ENCODE results near the gene TMSB4Y. TPM values are rescaled to one million over a fixed set of nuclear protein-coding genes. Genes with fewer than 3 reads are reported as not detected.

The TMSB4Y gene
- total and polyA plus RNA-seq, 2 donors (not counting 3 experiments of a cell fraction or from before 2014, with no cell fraction given), result 0.50 to 1.6 TPM

GRCh38 chrY:13718996-13719395 lies 15.3 kb downstream of the TMSB4Y start:
- Histone ChIP-seq H2AFZ (ENCODE audit: low read depth, low read length) (no peak overlapping the region), H3K9me3 (replicated peaks; ENCODE audit: control insufficient read depth, insufficient read depth, low read length) (no peaks in the 10 kb centered on the region), H4K20me1 (replicated peaks; ENCODE audit: control insufficient read depth, extremely low read depth, insufficient read depth, low read length) (no peaks in the 10 kb centered on the region), H3K9ac (replicated peaks; ENCODE audit: extremely low read depth, insufficient read depth, low read length) (no peak overlapping the region), H3K4me2 (ENCODE audit: insufficient read depth, low read length) (no peak overlapping the region), H3K36me3 (ENCODE audit: control insufficient read depth in 2 of 2, extremely low read depth in 1 of 2, insufficient read depth in 2 of 2, low read length in 2 of 2) (no peaks in the 10 kb centered on the region), H3K4me1 (ENCODE audit: control insufficient read depth, extremely low read depth, insufficient read depth, low read length) (no peaks in the 10 kb centered on the region), H3K79me2 (ENCODE audit: control insufficient read depth, insufficient read depth, low read length) (no peaks in the 10 kb centered on the region), H3K4me3 (replicated peaks in 1 of 3; ENCODE audit: insufficient read depth in 1 of 3, low read depth in 1 of 3, low read length in 3 of 3) (no peak overlapping the region), H3K27ac (ENCODE audit: insufficient read depth, low read depth, low read length) (no peak overlapping the region), H3K9me1 (replicated peaks; ENCODE audit: control insufficient read depth, extremely low read depth, insufficient read depth, low read length) (no peaks in the 10 kb centered on the region), H3K27me3 (ENCODE audit: control insufficient read depth in 2 of 2, insufficient read depth in 2 of 2, low read length in 2 of 2) (no peaks in the 10 kb centered on the region)
- ChIA-PET CTCF (no interaction called here), POLR2A (no interaction called here)
- DNase-seq (ENCODE audit: low read depth, low spot score), result no peak
- intact Hi-C loops (cut with micrococcal nuclease), result no loop called here
- no peak for FAIRE-seq
- no TSS peak for BruUV-seq (replicated peaks)
- dilution Hi-C loops (cut with MboI; ENCODE audit: extremely low pct_ligation_motif_present, low sequenced_read_pairs), result no loop called here
- no peak for TF ChIP-seq POLR2AphosphoS5 (IDR thresholded peaks at IDR 0.05; ENCODE audit: insufficient read depth, low read depth, low read length)
- TF ChIP-seq EZH2 (IDR thresholded peaks at IDR 0.05; ENCODE audit: borderline replicate concordance, low read depth, low read length, severe bottlenecking), result no peak
- no peak for TF ChIP-seq POLR2A (IDR thresholded peaks at IDR 0.05; ENCODE audit: low read depth, low read length)
- no peak for TF ChIP-seq JUN (IDR thresholded peaks at IDR 0.05; ENCODE audit: borderline replicate concordance, insufficient read depth, insufficient read length, low read depth)
- no peak for TF ChIP-seq MAX (IDR thresholded peaks at IDR 0.05; ENCODE audit: insufficient read depth, insufficient read length)
- no peak for TF ChIP-seq CTCF (IDR thresholded peaks at IDR 0.05; ENCODE audit: extremely low read depth in 1 of 2, insufficient read depth in 1 of 2, low read depth in 1 of 2, low read length in 2 of 2)
- no peak for TF ChIP-seq MYC (IDR thresholded peaks at IDR 0.05; ENCODE audit: low read depth, low read length)
- TF ChIP-seq GATA2 (IDR thresholded peaks at IDR 0.05; ENCODE audit: insufficient read depth, insufficient read length, low read depth, low read length), result no peak
- no peak for TF ChIP-seq FOS (IDR thresholded peaks at IDR 0.05; ENCODE audit: borderline replicate concordance, insufficient read depth, low read length)

Measured in endothelial cell of umbilical vein (primary cell).